GM18507 (cell line): Measurements from ENCODE around the gene MICAL3.

Experiments used
- DNase-seq: peaks from one replicate; pipeline ENCODE4 v3.0.0; 2011; ENCODE audit warnings: low read depth; ENCODE audit not compliant: insufficient read length; ENCODE audit errors: extremely low spot score
- FAIRE-seq: peaks from 2 replicates; lab custom pipeline; 2011; peaks lifted over from hg19 to GRCh38; lab: Jason Lieb, UNC

The MICAL3 gene

DNA sequence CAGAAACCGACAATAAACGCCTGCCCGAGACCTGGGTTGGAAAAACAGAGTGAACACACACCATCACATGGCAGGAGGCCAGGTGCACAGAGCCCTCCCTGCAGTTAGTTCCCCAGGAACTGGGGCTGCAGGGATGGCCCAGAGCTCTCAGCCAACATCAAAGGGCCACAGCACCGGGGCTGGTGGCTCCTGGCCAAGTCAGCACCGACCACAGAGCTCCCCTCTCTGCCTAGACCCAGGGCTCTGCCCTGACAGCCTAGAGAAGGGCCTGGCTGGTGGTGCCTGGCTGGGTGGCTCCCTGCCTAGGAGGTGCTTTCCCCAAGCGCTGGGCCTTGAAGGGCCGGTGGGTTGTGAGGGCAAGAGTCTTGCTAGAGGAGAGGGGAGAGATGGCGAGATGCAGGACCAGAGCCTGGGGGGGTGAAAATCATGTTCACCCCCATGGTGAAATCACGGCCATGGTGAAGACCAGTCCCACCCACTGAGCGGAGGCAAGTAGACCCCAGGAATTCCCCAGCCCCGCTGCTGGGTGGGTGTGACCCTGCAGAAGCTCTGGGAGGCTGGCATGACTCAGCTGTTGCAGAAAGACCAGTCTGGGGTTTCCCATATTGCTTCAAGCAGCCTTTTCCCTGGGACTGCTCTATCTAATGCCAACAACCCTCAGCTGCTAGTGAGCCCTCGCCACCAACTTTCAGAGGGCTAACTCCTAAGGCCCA, 242.9 kb downstream of the MICAL3 start:
- peak; percentile 74 for FAIRE-seq
- DNase-seq: no peak

- DNase-seq: no peak
- FAIRE-seq: no peak
Measured at GRCh38 chr22:17780741-17781318, 243.5 kb downstream of the MICAL3 start.

DNA sequence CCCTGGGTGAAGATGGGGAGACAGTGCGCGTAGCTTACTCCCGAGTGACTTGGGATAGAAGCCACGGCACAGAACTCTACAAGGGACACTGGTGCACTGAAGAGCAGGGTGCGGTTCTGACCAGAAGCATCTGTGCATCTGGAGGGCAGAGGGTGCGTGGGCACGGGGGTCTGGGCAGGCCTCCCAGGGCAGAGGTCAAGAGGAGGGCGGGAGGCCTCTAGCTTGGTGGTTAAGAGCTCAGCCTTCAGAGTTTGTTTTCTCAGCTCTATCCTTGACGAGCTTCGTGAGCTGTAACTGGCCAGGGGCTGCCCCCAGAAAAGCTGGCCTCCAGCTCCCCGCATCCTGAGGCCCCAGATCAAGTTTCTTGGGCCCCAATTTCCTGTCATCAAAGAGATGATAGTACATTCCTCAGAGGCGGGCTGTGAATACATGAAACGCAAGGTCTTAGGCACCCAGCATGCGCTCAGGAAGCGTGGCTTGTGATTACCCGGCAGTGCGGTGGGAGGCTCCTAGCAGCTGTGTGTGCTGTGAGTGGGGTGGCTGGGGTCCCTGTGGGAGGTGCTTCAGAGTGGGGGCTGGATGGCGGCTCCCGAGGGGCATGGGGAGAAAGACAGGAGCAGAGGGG, 244.1 kb downstream of the MICAL3 start:
- FAIRE-seq (no peak), DNase-seq (no peak)

DNA sequence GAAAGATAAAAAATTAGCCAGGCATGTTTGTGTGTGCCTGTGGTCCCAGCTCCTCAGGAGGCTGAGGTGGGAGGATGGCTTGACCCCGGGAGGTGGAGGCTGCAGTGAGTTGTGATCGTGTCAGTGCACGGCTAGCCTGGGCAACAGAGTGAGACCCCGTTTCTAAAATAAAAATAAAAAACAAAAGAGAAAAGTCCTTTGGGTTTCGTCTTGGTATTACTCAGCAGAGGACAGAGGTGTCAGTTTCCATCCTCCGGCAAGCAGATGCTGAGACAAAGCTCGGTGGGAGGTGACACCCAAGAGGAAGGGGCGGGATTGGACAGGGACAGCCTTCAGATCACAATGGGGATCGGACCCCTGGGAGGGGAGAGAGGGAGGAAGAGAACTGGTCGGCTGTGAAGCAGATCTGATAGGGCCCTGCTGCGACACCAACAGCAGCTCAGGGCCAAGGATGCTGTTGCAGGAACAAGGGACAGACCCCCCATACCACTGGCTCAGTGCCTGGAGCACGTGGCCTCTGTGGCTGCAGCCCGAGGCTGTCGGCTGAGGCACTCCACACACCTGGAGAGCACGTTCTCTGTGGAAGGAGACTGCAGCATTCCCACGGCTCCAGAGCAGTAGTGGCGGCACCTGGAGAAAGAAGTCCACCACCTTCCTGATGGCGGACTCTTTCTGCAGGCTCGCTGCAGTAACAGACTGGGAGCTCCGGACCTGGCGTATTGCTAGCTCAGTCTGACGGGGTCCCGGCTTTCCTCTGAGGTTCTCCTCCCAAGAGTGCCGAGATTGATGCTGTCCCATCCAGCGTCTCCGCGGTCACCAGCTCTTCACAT, 244.9 kb downstream of the MICAL3 start:
- DNase-seq: peak; percentile 67
- peak; percentile 95 for FAIRE-seq

GRCh38 chr22:17778412-17778976, 245.9 kb downstream of the MICAL3 start:
- no peak for DNase-seq
- no peak for FAIRE-seq

GRCh38 chr22:17777717-17778044, 246.7 kb downstream of the MICAL3 start:
- FAIRE-seq (no peak), DNase-seq (no peak)

- DNase-seq (peak; percentile 65), FAIRE-seq (peak; percentile 96)
Measured at GRCh38 chr22:17777005-17777716, 247.2 kb downstream of the MICAL3 start.

DNA sequence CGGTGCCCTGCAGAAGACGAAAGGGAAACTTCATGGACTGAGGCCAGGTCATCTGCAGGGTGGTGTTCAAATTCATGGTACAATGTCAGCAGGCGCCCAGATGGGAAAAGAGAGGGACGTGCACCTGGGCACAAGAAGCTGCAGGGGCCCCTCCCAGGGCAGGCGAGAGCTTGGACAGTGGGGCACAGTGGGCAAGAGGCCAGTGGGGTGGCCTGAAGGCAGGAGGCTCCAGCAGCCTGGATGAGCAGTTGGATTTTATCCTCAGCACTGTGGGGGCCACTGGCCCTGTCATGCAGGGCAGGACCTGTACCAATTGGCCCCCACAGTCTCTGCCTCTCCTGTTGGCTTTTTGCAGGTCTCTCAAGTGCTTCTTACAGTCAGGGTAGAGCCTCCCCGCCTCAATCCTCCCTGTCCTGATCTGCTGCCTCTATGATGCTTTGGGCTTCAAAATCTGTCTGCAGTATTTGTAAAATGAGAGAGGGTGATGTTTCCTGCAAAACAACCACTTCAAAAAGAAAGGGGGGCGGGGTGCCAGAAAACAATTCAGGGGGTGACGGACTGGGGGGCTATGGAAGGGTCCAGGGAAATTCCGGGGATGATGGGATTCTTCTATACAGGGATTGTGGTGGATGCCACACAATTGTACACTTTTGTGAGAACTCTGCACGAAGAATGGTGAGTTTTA, 248.4 kb downstream of the MICAL3 start:
- FAIRE-seq: no peak

DNA sequence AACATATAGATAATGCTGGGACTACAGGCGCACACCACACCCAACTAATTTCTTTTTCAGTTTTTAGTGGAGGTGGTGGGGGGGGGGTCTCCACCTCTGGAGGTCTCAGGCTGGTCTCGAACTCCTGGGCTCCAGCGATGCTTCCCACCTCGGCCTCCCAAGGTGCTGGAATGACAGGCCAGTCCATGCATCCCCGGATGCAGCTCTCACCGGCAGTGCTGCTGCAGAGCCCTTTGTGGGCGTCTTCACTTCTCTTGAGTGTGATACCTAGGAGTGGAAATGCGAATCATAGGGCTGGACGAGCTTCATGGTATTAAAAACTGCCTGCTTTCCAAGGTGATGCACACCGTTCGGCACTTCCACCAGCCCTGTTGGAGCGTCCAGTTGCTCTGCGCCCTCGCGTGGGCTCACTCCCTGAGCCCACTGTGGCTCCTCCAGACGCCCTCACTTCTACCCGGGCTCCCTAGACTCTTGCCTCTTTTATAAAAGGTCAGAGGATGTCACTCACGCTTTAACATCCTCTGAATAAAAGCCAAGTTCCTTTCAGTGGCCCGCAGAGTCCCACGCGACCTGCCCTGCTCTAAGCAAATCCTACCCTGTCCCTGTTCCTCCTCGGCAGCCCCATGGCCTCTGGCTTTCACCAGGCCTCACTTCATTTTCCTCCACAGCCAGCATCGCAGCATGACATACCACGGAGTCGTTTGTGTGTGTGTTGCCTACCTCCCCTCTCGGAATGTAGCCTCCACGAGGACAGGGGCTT, 249.3 kb downstream of the MICAL3 start:
- no peak for DNase-seq
- FAIRE-seq: no peak

More for the DNA sequence above, 248.4 kb downstream of the MICAL3 start:
- no peak for DNase-seq

- FAIRE-seq: no peak
- no peak for DNase-seq
Measured at GRCh38 chr22:17774206-17774925, 250.0 kb downstream of the MICAL3 start, which contains the start of gene BID. Gene BID (minus strand): TSS chr22:17774469. CDS start chr22:17750116, 24,353 bp downstream.

DNA sequence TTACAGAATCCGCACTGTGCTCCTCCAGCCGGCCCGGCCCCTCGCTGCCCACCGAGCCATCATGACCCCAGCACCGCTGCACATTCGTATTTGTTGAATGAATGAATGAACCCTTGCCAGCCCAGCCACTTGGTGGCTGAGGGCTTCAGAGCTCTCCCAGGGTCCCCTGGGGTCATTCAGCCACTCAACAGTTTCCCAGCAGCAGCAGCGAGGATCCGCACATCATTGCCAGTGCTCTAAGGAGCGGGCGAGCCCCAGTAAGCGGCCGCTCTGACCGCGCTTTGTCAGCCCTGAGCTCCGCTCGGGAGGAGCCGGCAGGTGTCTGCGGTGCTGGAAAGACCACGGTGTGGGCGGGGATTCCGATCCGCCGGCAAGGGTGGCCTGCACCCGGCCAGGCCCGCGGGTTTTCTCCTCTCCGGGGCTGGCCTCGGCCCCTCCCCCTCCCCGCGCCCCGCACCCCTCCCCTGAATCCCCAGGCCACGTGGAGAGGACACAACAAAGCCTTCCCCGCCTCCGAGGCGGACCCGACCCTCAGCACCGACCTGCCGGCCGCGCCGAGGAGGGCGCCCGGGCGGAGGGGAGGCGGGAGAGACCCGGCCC, 250.7 kb downstream of the MICAL3 start:
- DNase-seq: no peak
- peak; percentile 76 for FAIRE-seq

DNA sequence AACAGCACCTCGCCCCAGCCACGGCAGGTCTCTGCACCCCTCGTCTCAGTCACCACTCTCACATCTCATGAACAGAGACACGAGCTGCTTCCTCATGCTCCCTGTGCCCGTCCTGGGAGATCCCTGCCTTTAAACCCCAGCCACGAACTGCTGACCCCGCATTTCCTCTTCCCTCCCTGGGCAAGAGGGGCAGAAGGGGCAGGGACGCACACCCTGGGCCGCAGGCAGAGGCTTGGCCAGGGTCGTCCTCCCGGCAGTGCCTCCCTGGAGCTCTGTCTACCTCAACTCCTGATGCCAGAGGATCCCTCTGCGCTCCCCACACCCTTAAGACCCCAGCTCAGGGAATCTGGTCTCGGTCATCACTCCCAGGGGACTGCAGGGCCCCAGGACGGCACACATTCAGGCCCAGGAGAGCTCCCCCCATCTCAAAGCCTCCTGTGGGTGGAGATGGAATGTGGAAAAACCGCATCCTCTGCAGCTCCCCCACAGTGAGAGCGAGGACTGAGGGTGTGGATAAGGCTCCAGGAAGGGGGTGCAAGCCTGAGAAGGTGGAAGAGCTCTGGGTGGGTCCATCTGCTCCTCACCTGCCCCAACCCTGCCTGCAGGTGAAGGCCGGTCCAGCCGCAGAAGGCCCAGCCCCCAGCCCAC, 251.3 kb downstream of the MICAL3 start:
- DNase-seq: no peak
- peak; percentile 66 for FAIRE-seq

DNA sequence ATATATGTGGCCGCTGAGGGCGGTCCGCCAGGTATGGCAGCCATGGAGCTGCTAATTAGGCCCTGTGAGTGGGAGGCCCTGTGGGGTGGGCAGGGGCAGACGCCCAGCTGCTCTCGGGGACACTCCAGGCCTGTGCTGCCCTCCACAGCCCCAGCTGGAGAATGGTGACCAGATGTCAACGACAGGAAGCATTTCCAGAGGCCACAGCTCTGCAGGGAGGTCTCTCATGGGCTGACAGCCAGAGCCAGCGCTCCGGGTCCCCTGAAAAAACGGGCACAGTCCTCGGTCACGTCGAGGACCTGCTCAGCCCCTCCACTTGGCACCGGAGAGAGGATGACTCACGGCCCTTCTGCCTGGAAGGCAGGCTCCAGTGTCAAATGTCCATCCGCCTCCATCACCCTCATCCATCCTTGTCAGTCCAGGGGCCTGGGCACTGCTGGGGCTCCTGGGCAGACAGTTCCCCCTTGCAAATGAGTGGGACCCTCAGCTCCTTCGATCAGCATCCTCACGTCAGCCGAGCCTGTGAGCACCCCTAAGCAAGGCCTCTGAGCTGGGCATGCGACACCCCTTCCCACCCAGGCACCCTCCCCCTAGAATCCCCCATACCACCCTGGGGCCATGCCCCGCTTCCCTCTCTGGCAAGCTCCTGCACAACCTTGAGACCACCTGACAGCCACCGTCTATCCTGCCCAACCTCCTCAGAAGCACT, 252.0 kb downstream of the MICAL3 start:
- DNase-seq (no peak), FAIRE-seq (no peak)

GRCh38 chr22:17770180-17771077, 253.9 kb downstream of the MICAL3 start:
- no peak for FAIRE-seq
- no peak for DNase-seq

- no peak for FAIRE-seq
- no peak for DNase-seq
Measured at GRCh38 chr22:17769716-17770082, 254.7 kb downstream of the MICAL3 start.
